Lower lobe of right lung (tissue), 2 donors: ENCODE measurements around the gene SIAH3. TPM values are rescaled to one million over a fixed set of nuclear protein-coding genes. Genes with fewer than 3 reads are reported as not detected.

Experiments used
- ATAC-seq, 2 donors: fragments of 200-7000 bp; cut with Tn5 transposase; one replicate each; pipeline ENCODE4 v1.9.1; 2020 to 2022; ENCODE audit warnings: mild to moderate bottlenecking in 2 of 2, moderate library complexity in 2 of 2
- DNase-seq: peaks from one replicate; pipeline ENCODE4 v3.0.0-alpha.2; 2020
- H3K27ac ChIP-seq: fragments of 200-600 bp; one replicate; pipeline ENCODE4 v1.8.0; 2022
- H3K27me3 ChIP-seq: fragments of 200-600 bp; one replicate; pipeline ENCODE4 v1.8.0; 2022; ENCODE audit warnings: low read depth
- H3K36me3 ChIP-seq: fragments of 200-600 bp; one replicate; pipeline ENCODE4 v1.8.0; 2022; ENCODE audit warnings: mild to moderate bottlenecking
- H3K4me1 ChIP-seq: fragments of 200-600 bp; one replicate; pipeline ENCODE4 v1.8.0; 2022
- H3K4me3 ChIP-seq: fragments of 200-600 bp; one replicate; pipeline ENCODE4 v1.8.0; 2022; ENCODE audit warnings: mild to moderate bottlenecking
- H3K9me3 ChIP-seq: fragments of 200-600 bp; one replicate; pipeline ENCODE4 v1.8.0; 2022
- CTCF ChIP-seq: fragments of 200-600 bp; IDR thresholded peaks from one replicate; pipeline ENCODE4 v1.8.0; 2022; ENCODE audit warnings: antibody characterized with exemption, mild to moderate bottlenecking
- intact Hi-C: fragments of 100-400 bp; cut with DNase I; formaldehyde crosslinking; loops from one replicate; pipeline ENCODE4 v1.11.0; 2022
- total RNA-seq: library from RNA; stranded (reverse); fragmentation: NEBNext Ultra II Directional; extraction: Animal tissue kit (Norgen Biotek cat#: 25700); gene quantifications from one replicate; pipeline ENCODE4 v1.2.1, GENCODE V29; 2021
- donor health status: DM: no; HTN: yes; CAD: no; lungs with severe emphysema.

The SIAH3 gene
- total RNA-seq, 1 donor from 2014 or later, result 0.06 TPM

- intact Hi-C loops, result no loop called here
- DNase-seq (no peak), ATAC-seq (no peak)
- Histone ChIP-seq H3K36me3 (no peaks in the 10 kb centered on the region), H3K4me1 (no peaks in the 10 kb centered on the region), H3K27me3 (no peaks in the 10 kb centered on the region), H3K4me3 (no peak overlapping the region), H3K9me3 (no peaks in the 10 kb centered on the region), H3K27ac (no peak overlapping the region)
- TF ChIP-seq CTCF, result no peak
Measured at GRCh38 chr13:45892513-45892912, 41.0 kb upstream of the SIAH3 start.

- no peak overlapping the region for H3K27ac ChIP-seq
- TF ChIP-seq CTCF, result no peak
- no peaks in the 10 kb centered on the region for H3K4me1 ChIP-seq
- intact Hi-C loops, result no loop called here
- no peak for ATAC-seq
- no peak for DNase-seq
- H3K4me3 ChIP-seq, result no peak overlapping the region
- H3K9me3 ChIP-seq, result no peaks in the 10 kb centered on the region
- H3K27me3 ChIP-seq, result no peaks in the 10 kb centered on the region
- H3K36me3 ChIP-seq, result no peaks in the 10 kb centered on the region
Measured at GRCh38 chr13:45889590-45890243, 38.2 kb upstream of the SIAH3 start.

- Histone ChIP-seq H3K27ac (no peak overlapping the region), H3K36me3 (no peaks in the 10 kb centered on the region), H3K4me3 (no peak overlapping the region), H3K27me3 (no peaks in the 10 kb centered on the region), H3K4me1 (no peaks in the 10 kb centered on the region), H3K9me3 (no peaks in the 10 kb centered on the region)
- DNase-seq (no peak), ATAC-seq (no peak)
- intact Hi-C loops, result no loop called here
- no peak for TF ChIP-seq CTCF
Measured at GRCh38 chr13:45886466-45886865, 34.9 kb upstream of the SIAH3 start.

- no peak for TF ChIP-seq CTCF
- Histone ChIP-seq H3K9me3 (no peaks in the 10 kb centered on the region), H3K27me3 (no peaks in the 10 kb centered on the region), H3K27ac (no peak overlapping the region), H3K4me1 (no peaks in the 10 kb centered on the region), H3K36me3 (no peaks in the 10 kb centered on the region), H3K4me3 (no peak overlapping the region)
- DNase-seq (no peak), ATAC-seq (no peak)
- intact Hi-C loops, result no loop called here
Measured at GRCh38 chr13:45885194-45885593, 33.6 kb upstream of the SIAH3 start.

GRCh38 chr13:45882626-45883025 is 31.1 kb upstream of the SIAH3 start:
- no peak for DNase-seq
- no peak overlapping the region for H3K4me3 ChIP-seq
- H3K27me3 ChIP-seq, result no peaks in the 10 kb centered on the region
- H3K9me3 ChIP-seq, result no peaks in the 10 kb centered on the region
- H3K36me3 ChIP-seq, result no peaks in the 10 kb centered on the region
- ATAC-seq, result no peak
- H3K27ac ChIP-seq, result no peak overlapping the region
- no peak for TF ChIP-seq CTCF
- intact Hi-C loops, result no loop called here
- no peaks in the 10 kb centered on the region for H3K4me1 ChIP-seq
